Measurements from ENCODE around the gene LIPC.

- TF ChIP-seq, protein P1, sequence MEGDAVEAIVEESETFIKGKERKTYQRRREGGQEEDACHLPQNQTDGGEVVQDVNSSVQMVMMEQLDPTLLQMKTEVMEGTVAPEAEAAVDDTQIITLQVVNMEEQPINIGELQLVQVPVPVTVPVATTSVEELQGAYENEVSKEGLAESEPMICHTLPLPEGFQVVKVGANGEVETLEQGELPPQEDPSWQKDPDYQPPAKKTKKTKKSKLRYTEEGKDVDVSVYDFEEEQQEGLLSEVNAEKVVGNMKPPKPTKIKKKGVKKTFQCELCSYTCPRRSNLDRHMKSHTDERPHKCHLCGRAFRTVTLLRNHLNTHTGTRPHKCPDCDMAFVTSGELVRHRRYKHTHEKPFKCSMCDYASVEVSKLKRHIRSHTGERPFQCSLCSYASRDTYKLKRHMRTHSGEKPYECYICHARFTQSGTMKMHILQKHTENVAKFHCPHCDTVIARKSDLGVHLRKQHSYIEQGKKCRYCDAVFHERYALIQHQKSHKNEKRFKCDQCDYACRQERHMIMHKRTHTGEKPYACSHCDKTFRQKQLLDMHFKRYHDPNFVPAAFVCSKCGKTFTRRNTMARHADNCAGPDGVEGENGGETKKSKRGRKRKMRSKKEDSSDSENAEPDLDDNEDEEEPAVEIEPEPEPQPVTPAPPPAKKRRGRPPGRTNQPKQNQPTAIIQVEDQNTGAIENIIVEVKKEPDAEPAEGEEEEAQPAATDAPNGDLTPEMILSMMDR (IDR thresholded peaks at IDR 0.05): no peak
- no peak for TF ChIP-seq POLR2A (IDR thresholded peaks at IDR 0.05)
These were observed 31.3 kb downstream of the LIPC start for GRCh38 chr15:58462973-58463663.

Data from thyroid gland (tissue), 4 donors.